Liver (tissue), 3 donors: ENCODE data around the gene MPV17.

Experiments used
- GABPA ChIP-seq, 2 donors: IDR thresholded peaks in 1 of 2; conservative IDR thresholded peaks in 1 of 2; 2 replicates each; pipeline ENCODE4 v1.6.1; 2016; ENCODE audit warnings: antibody characterized with exemption in 2 of 2, mild to moderate bottlenecking in 1 of 2, moderate library complexity in 1 of 2
- JUND ChIP-seq, 2 donors: IDR thresholded peaks; 2 replicates each; pipeline ENCODE4 v1.6.1; 2016; ENCODE audit warnings: antibody characterized with exemption in 2 of 2
- SP1 ChIP-seq: IDR thresholded peaks from 2 replicates; pipeline ENCODE4 v1.6.1; 2018; ENCODE audit warnings: antibody characterized with exemption, mild to moderate bottlenecking
- TF ChIP-seq, protein P1 (sequence below): fragments of 150-350 bp; IDR thresholded peaks from 2 replicates; pipeline ENCODE4 v1.5.1; 2017; ENCODE audit warnings: improper control_type of control experiment, low read depth, low read length; ENCODE audit not compliant: missing input control
- donor health status: healthy.
- donor health status: healthy.

DNA sequence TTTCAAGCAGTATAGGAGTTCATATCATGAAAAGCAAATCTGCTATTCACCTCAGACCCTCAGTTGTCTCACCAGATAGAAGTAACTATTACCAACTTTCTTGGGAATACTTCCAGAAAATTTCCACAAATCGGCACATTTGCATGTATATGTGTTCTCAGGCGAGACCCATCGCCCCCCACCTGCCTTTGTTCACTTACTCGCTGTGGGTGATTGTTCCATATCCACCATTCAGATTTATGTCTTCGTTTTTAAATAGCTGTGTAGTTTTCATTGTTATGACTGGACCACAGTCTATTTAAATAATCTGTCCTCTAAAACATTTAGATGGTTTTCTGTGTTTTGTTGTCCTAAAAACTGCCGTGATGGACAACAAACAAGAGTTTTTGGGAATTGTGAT, 37.4 kb downstream of the MPV17 start:
- TF ChIP-seq, protein P1, sequence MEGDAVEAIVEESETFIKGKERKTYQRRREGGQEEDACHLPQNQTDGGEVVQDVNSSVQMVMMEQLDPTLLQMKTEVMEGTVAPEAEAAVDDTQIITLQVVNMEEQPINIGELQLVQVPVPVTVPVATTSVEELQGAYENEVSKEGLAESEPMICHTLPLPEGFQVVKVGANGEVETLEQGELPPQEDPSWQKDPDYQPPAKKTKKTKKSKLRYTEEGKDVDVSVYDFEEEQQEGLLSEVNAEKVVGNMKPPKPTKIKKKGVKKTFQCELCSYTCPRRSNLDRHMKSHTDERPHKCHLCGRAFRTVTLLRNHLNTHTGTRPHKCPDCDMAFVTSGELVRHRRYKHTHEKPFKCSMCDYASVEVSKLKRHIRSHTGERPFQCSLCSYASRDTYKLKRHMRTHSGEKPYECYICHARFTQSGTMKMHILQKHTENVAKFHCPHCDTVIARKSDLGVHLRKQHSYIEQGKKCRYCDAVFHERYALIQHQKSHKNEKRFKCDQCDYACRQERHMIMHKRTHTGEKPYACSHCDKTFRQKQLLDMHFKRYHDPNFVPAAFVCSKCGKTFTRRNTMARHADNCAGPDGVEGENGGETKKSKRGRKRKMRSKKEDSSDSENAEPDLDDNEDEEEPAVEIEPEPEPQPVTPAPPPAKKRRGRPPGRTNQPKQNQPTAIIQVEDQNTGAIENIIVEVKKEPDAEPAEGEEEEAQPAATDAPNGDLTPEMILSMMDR = no peak
- TF ChIP-seq SP1 = no peak
- TF ChIP-seq GABPA (IDR thresholded peaks at IDR 0.05 in 1 of 2, conservative IDR thresholded peaks at IDR 0.05 in 1 of 2) = no peak
- no peak for TF ChIP-seq JUND (IDR thresholded peaks at IDR 0.05)
